Fibroblast of skin of left quadriceps (primary cell): Measurements from ENCODE around the gene SPTBN5.

Experiments
- DNase-seq, 2 experiments: peaks; one replicate each; pipeline ENCODE4 v3.0.0-alpha.2; 2013; ENCODE audit warnings: low read depth in 2 of 2

SPTBN5 gene

GRCh38 chr15:41926185-41927056, 32.6 kb upstream of the SPTBN5 start:
- no peak for DNase-seq

- no peak for DNase-seq
Observed at GRCh38 chr15:41925086-41925608, 31.3 kb upstream of the SPTBN5 start.

DNA sequence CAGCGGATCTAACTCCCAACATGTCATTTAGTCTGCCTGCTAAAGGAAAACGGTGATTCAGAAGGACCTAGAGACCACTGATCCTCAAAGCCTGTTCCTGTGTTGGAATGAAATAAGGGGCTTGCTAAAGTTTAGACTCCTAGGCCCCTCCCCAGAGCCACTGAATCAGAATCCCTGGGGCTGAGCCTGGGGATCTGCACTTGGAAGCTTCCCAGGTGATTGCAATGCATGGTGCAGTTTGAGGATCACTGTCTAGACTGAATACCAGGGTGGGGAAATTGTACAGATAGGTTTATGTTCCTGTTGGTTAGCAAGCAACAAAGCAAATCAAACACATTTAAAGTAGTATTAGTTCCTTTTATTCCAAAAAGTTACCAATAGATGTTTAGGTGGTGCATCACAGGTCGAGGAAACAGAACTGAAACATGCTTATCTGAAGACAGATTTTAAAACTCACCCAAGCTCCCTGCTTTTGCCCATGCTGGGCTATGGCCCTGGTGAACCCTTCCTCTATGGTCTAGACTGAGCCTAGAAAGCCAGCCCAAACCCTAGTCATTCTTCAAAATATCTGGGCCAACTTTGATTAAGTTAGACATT, 29.6 kb upstream of the SPTBN5 start:
- no peak for DNase-seq

GRCh38 chr15:41922353-41922752, 28.5 kb upstream of the SPTBN5 start:
- DNase-seq = no peak

GRCh38 chr15:41921639-41922038, 27.8 kb upstream of the SPTBN5 start:
- no peak for DNase-seq

DNA sequence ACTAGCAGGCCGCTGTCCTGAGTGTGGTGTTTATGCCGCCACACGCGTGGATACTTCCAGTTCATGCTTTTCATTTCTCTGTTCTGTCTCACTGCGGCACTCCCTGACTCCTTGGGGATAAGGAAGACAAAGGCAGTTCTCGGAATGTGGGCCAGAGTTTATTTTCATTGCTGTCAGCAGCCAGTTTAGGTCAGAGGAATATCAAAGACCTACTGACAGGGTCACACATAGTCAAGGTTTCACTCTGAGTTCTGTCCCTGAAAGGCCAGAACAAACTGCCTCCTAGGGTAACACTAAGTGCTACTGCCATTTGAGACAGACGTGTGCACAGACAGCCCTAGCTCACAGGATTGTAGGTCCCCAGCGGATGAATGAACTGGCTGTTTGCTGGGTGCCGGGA, 27.3 kb upstream of the SPTBN5 start:
- no peak for DNase-seq

DNA sequence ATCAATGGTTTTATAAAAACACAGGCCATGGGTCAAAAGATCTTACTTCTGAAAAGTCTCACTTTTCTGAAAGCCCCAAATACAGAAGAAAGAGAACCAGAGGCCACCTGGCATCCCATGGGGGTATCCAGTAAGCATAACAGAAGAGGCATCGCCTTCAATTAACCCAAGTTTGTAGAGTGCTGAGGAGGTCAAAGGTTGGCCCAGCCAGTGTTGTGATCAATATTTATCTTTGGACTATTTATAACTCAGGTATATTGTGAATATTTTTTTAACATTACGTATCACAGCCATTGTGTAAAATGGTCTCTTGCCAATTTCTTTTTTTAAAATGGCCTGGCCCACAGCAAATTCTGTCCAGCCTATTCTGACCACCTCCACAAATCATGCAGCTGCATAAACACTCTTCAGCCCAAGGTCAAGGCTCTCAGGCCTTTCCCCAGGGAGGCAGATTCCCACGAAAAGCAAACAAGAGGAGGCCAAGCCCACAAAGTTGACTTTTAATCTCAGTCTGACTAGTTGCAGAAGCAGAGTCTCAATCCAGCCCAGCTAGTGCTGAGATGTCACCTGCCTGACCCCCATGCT, 26.2 kb upstream of the SPTBN5 start:
- DNase-seq = peak; percentile 26 to 29

GRCh38 chr15:41919201-41919820, 25.5 kb upstream of the SPTBN5 start:
- no peak for DNase-seq

DNA sequence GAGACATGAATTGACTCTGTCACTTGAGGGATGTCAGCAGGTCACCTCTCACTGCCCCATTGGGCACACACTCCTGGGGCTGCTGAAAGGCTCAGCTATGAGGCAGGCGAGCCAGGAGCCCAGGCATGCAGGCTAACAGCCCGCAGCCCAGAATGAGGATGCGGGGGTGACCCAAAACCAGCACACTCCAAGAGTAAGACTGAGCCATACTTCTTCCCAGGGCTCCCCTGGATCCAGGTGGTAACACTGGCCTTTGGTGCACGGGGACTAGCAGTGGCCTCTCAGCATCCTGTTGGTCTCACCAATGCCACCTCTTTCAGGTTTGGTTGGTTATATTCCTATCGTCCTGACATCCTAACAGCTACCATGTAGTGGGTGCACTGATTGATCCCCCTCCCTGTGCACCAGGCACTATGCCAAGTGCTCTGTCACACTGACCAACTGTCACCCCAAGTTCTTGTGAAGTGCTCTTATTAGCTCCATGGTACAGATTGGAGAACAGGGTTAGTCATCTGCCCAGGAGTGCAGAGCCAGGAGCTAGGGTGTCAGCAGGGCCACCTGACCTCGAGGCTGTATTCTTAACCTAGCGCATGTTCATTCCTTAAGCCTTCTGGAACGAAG, 24.8 kb upstream of the SPTBN5 start:
- no peak for DNase-seq

GRCh38 chr15:41917767-41918430, 24.0 kb upstream of the SPTBN5 start:
- DNase-seq = peak in 1 of 2 experiments; percentile 28

GRCh38 chr15:41915255-41915994, 21.6 kb upstream of the SPTBN5 start:
- DNase-seq = no peak

DNA sequence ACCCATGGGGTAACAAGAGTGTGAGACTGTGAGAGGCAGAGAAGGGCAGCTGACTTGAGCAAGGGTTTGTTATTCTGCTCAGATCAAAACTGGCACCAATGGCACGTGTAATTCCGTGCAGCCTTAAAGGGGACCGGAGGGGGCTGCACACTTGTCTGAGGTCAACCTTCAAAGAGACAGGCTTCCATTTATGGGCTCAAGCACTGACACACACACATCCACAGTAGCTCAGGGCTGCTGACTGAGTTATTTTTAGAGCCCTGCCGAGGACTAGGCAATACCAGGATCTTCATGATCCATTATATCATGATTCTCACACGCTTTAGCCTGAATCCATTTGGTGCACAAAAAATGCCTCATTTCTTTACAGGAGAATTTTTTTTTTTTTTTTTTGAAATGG, 20.6 kb upstream of the SPTBN5 start:
- no peak for DNase-seq

DNA sequence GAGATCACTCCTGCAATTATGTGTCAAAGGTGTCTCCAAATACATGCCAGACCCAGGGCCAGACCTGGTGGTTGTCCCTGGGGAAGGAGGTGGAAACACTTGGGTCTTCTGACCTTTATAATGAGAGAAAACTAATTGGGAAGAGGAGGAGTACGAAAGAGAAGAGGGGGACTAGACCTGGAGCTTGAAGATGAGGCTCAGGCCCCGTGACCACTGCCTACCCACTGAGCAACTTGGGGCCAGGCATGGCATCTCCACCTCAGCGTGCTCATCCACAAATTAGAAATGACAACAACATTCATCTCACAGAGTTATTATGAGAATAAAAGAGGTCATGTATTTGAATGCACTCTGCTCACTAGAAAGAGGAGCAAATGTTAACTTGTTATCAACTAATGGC, 19.4 kb upstream of the SPTBN5 start:
- DNase-seq = no peak

GRCh38 chr15:41911691-41912345, 18.0 kb upstream of the SPTBN5 start:
- no peak for DNase-seq

DNA sequence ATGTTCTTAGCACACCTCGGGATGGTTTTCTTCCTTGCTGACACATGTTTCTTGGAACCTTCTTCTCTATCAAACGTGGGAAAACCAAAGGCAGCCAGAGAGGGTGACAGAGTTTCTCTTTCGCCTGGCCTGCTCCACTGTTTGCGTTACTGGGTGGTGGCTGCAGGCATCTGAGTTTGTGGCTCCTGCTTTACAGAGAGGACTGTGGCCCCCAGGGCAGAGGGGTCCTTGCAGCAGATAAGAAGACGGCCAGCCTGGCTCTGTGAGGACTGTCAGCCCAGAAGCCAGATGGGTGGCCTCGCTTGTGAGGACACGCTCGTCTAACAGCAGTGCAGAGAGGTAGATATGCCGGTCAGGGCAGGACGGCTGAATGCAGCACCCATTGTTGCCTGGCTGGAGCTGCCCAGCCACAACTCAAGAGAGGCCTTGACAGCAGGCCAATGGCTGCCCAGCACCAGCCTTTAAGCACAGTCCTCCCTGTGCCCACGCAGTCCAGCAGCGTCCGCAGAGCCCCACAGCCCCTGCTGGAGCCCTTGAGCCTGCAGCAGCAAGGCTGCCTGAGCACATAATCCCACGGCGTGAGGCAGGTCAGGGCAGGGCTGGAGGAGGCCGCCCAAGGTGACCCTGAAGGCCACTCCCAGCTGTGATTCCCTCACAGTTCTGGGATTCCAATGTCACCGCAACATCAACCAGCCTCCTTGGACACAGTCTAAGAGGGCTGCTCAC, 15.0 kb upstream of the SPTBN5 start:
- no peak for DNase-seq

- no peak for DNase-seq
Observed at GRCh38 chr15:41907141-41907540, 13.3 kb upstream of the SPTBN5 start.

DNA sequence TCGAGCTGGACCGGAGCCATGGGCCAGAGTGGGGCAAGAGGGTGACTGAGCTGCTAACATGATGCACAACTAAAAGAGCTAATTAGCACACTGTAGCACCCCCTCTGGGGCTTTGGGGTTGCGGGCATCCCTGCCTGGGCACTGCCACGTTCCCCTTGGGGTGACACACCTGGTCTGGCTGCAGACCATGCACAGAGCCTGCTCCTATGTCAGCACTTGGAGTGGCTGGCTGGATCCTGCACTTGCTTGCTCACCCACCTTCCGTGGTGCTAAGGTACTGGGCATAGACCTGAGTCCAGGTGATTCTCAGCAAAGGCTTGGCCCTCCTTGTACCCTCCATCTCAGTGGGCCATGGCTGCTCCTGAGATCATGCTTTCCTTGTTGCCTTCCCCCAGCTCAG, 12.8 kb upstream of the SPTBN5 start:
- DNase-seq = no peak

DNA sequence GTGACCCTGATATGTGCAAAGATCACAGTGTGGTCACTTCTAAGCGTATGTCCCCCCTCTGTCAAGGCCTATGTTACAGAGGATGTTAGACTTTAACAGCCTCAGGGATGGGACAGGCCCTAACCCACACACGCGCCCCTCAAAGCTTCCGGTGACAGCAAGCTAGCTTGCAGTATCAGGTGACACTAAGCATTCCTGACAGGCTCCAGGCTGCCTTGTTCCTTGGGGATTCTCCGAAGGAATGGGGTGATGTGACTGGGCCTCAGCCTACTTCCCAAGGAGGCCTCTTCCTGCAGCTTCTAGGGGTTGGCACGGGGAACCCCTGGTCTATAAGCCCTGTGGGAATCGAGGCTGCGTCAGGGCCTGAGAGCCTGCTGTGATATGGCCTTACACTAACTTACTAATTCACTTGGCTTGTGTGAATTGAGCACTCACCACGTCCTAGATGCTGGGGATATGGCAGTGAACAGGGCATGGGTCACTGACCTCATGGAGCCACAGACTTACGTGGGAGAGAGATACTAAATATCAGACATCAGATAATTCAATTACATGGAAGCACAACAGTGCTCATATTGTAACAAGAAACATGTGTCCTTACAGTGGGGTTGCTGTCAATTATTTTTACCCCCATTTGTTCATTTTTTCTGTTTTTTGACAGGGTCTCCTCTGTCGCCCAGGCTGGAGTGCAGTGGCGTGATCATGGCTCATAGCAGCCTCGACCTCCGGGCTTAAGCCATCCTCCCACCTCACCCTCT, 11.4 kb upstream of the SPTBN5 start:
- DNase-seq = no peak
